ENCODE measurements around the gene ATP23.

ATP23 gene

GRCh38 chr12:57984629-57985151, 43.3 kb downstream of the ATP23 start:
- DNase-seq, result no peak

DNA sequence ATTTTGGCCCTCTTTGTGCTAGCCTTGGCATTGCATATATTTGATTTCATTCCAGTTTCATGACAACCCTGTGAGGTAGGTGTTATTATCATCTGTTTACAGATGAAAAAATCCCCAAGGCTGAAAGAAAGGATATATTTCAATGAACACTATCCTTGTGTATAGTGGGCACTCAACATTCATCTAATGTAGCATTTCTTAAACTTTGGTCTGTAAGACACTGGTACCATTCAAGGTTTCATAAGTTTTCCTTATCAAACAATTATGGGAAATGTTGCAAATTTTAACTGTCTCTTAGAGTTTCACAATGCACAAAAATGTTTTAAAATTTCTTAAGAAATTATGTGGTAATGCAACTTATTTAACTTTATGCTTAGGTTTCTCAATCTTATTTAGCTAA, 44.3 kb downstream of the ATP23 start:
- DNase-seq, result no peak

GRCh38 chr12:57989838-57990237, 48.5 kb downstream of the ATP23 start:
- DNase-seq, result no peak

DNA sequence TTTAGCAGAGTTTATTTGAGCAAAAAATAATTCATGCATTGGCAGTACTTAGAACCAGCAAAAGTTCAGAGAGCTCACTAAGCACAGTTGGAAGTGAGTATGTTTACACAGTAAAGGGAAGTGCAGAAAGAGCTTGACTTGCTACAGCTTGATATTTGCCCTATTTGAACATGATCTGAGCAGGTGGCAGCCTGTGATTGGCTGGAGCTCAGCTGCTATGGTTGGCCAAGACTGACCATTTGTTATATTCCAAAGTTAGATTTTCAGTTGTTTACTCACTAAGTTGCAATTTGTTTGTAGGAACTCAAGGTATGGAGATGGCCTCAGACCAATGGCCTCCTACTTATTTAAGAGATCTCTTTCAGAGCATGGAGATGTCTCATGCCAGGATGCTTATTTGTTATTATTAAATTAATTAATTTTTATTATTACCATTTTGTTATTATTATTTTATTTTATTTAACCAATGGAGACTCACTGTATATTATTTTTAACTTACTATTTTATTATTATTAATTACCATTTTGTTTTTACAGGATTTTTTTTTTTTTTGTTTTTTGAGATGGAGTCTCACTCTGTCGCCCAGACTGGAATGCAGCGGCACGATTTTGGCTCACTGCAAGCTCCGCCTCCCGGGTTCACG, 49.0 kb downstream of the ATP23 start:
- DNase-seq, result no peak

DNA sequence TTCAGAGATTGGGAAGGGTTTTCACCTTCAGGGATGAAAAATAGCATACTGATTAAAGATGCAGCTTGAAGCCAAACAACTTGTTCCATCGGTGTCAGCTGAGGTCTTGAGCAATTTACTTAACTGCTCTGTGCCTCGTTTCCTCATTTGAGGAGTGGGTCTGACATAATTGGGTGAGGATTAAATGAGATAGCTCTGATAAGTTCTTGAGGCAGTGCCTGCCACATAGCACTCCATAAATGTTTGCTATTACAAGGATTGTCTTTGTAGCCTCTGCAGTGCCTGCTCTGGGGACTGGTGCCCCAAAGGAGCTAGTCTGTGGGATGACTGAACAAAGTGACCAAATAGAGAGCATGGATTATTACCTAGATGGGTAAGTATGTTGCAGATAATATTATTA, 50.6 kb downstream of the ATP23 start:
- no peak for DNase-seq

GRCh38 chr12:57993030-57993429, 51.7 kb downstream of the ATP23 start:
- no peak for DNase-seq

- DNase-seq, result no peak
These were observed 52.5 kb downstream of the ATP23 start for GRCh38 chr12:57993834-57994233.

DNA sequence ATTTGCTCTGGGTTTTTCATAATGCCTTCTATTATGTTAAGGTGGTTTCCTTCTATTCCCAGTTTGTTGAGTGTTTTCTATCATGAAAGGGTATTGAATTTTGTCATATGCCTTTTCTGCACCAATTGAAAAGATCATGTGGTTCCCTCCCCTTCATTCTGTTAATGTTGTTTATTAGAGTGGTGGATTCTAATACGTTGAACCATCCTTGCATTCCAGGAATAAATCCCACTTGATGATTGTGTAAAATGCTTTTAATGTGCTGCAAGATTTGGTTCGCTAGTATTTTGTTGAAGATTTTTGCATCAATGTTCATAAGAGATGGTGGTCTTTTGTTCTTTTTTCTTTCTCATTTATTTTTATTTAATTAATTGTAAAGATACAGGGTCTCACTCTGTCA, 55.2 kb downstream of the ATP23 start:
- DNase-seq, result no peak

DNA sequence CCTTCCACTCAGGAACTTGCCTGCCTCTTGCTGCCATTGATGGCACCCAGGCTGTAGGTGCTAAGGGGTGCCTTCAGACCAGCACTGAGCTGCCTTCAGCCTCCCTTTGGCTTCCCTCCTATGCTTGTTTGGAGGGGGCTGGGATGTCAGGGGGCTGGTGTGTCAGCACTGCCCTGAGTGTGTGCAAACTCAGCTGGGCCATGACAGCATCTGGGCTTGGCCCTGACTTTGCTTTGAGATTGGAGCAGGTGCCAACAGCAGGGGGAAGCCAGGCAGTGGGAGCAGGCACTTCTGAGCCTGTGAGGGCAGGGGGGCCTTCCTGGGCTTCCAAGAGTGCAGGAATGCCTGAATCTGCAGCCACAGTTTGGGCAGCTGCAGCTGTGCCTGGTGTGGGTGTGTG, 56.9 kb downstream of the ATP23 start:
- no peak for DNase-seq

- no peak for DNase-seq
These were observed 59.1 kb downstream of the ATP23 start for GRCh38 chr12:58000499-58000898.

DNA sequence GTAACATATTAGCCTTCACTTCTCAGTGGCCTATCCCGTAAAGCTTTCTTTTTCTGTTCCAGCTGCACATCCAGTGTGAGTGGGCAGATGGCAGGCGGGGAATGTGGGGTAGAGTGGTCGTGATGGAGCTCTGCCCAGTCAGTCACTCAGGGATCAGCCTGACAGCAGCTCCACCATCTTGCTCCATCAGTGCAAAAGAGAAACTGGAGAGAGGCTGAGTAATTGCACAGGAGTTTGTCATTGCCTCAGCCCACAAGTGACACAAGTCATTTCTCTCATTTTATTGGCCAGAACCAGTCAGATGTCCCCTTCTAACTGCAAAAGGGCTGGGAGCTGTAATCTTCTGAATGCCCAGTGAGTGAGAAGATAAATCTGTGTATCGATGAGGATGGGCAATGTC, 66.5 kb downstream of the ATP23 start:
- no peak for DNase-seq

DNA sequence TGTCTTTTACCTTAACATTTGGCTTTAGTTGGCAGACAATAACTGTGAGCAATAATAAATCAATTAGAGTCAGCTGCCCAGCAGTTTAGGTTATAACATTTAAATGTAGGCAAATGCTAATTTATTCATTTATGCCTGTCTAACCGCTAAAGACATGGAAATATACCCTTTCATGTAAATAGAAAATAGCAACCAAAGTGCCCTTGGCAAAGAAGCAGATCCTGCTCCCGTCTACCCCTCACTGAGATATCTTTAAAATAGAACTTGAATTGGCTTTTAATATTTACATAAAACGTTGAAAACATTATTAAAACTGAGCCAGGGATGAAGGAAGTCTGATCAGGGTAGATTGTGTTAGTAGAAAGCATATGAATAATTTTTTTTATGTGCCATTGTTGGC, 67.3 kb downstream of the ATP23 start:
- DNase-seq, result no peak
